HUES64 (cell line): ENCODE measurements around the gene ZNF792.
"Not testable (repeated sequence)": the region's sequence is repeated elsewhere in the genome, so short reads cannot be mapped to it uniquely, and the experiment has no call there.

Source experiments
- H3K27ac ChIP-seq: 2 replicates; pipeline ENCODE4 v1.7.0; 2013; ENCODE audit warnings: low read depth, low read length, inconsistent platforms
- H3K27me3 ChIP-seq: 2 replicates; pipeline ENCODE4 v1.6.1; 2013; ENCODE audit warnings: mild to moderate bottlenecking, low read length; ENCODE audit not compliant: insufficient read depth
- H3K36me3 ChIP-seq: 2 replicates; pipeline ENCODE4 v1.6.1; 2013; ENCODE audit warnings: mild to moderate bottlenecking, low read length; ENCODE audit not compliant: insufficient read depth
- H3K4me1 ChIP-seq: 2 replicates; pipeline ENCODE4 v1.6.1; 2013; ENCODE audit warnings: mild to moderate bottlenecking, low read length, moderate library complexity; ENCODE audit not compliant: insufficient read depth
- H3K4me3 ChIP-seq: 2 replicates; pipeline ENCODE4 v1.5.1; 2013; ENCODE audit warnings: mild to moderate bottlenecking, low read length, moderate library complexity
- H3K9ac ChIP-seq: 2 replicates; pipeline ENCODE4 v1.6.1; 2013; ENCODE audit warnings: mild to moderate bottlenecking, low read depth, low read length
- H3K9me3 ChIP-seq: 2 replicates; pipeline ENCODE4 v1.6.1; 2013; ENCODE audit warnings: low read depth, low read length; ENCODE audit not compliant: insufficient read depth
- WGBS: fragments of 150-250, 120-280 bp; methylation state at CpG from one replicate; pipeline ENCODE4 v1.1.7; 2013; ENCODE audit warnings: missing lambda C conversion rate; 5-methylcytosine and 5-hydroxymethylcytosine counted together

ZNF792 gene

DNA sequence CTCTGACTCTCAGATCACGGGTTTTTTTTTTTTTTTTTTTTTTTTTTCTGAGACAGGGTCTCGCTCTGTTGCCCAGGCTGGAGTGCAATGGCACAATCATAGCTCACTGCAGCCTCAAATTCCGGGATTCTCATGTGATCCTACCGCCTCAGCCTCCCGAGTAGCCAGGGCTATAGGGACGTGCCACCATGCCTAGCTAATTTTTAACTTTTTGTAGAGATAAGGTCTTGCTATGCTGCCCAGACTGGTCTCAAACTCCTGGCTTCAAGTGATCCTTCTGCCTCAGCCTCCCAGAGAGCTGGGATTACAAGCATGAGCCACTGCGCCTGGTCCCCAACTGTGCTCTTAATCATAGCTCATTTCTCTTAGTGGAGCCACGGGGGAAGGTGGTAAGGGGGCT, 31.5 kb upstream of the ZNF792 start:
- H3K27ac ChIP-seq: no peak overlapping the region
- H3K4me1 ChIP-seq: peaks cover 18% of the 10 kb centered on the region
- no peak overlapping the region for H3K9ac ChIP-seq
- no peak overlapping the region for H3K4me3 ChIP-seq
- no peaks in the 10 kb centered on the region for H3K36me3 ChIP-seq
- WGBS: 98% methylated on average over 8 of the region's 8 CpGs
- no peaks in the 10 kb centered on the region for H3K27me3 ChIP-seq
- no peaks in the 10 kb centered on the region for H3K9me3 ChIP-seq

DNA sequence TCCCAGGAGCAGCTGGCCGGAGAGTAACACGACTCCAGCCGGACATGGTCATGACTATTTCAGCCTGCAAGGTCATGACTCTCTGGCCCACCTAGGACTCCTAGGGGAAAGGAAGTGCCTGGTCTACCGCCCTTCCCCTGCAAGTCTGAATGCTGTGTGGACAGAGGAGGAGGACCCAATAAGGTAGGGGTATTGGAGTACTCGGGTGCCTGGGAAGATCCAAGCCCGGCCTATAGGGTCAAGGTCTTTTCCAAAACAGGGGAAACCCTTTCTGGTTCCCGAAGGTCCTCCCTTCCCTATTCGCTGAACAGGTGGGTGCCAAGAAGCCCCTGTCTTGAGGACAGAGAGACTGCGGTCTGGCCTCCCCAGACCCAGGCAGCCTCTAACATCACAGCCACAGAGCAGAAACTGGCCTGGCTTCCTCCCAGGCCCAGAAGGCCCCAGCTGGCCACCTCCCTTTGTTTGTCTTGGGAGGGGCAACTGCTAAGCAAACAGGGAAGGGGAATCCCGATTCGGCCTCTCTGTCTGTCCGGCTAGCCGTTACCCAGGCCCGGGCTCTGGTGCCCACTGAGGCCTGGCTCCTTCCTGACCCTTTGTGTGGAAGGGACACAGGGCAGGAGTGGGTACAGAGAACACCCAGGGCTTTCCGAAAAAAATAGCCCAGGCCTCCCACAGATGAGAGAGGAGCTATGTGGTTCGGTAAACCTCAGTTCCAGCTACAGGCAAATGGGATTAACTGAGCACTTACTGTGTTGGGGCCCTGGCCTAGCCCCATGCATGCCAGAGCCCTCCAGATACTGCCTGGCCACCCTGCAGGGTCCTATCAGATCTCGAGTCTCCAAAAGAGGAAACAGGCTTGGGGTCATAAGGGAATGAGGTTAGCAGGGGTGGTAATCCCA, 30.9 kb upstream of the ZNF792 start:
- 92% methylated on average over 17 of the region's 17 CpGs for whole genome bisulfite sequencing
- H3K27ac ChIP-seq: no peak overlapping the region
- peaks cover 18% of the 10 kb centered on the region for H3K4me1 ChIP-seq
- H3K27me3 ChIP-seq: no peaks in the 10 kb centered on the region
- H3K9me3 ChIP-seq: no peaks in the 10 kb centered on the region
- H3K4me3 ChIP-seq: no peak overlapping the region
- H3K9ac ChIP-seq: no peak overlapping the region
- H3K36me3 ChIP-seq: no peaks in the 10 kb centered on the region

DNA sequence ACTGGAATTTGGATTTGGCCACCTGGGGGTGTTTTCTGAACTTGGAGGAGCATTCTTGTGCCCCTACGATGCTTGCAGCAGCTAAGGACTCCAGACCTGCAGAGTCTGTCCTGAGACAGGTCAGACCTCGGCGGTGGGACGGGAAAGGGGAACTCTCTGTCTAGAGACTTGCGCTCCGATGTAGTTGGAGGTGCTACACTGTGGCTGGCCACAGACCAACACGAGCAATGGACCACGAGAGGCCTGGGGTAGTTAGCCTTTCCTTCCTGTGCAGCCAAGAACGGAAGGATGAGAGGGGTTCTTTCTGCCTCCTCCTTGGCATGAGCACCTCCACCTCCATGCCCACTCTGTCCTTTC, 30.2 kb upstream of the ZNF792 start:
- H3K4me1 ChIP-seq: peaks cover 18% of the 10 kb centered on the region
- 92% methylated on average over 9 of the region's 9 CpGs for WGBS
- H3K9me3 ChIP-seq: no peaks in the 10 kb centered on the region
- no peak overlapping the region for H3K4me3 ChIP-seq
- H3K27ac ChIP-seq: no peak overlapping the region
- no peaks in the 10 kb centered on the region for H3K36me3 ChIP-seq
- no peaks in the 10 kb centered on the region for H3K27me3 ChIP-seq
- no peak overlapping the region for H3K9ac ChIP-seq

DNA sequence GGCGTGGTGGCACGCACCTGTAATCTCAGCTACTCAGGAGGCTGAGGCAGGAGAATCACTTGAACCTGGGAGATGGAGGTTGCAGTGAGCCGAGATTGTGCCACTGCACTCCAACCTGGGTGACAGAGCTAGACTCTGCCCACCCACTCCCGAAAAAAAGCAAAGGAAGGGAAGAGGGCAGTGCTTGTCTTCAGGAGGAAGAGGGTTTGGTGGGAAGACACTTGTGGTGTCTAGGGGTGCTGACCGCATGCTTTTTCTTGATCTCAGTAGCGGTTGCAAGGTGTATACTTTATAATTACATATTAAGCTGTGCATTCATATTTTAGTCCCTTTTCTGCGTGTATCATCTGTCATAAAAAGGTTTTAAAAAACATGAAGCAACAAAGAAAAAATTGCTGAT, 28.6 kb upstream of the ZNF792 start:
- H3K4me3 ChIP-seq, H3K9me3 ChIP-seq, H3K9ac ChIP-seq, H3K27me3 ChIP-seq, H3K27ac ChIP-seq, H3K36me3 ChIP-seq: not testable (repeated sequence)
- 97% methylated on average over 5 of the region's 7 CpGs for WGBS
- peaks cover 11% of the 10 kb centered on the region; the same call in 1 of the 2 replicates for H3K4me1 ChIP-seq

DNA sequence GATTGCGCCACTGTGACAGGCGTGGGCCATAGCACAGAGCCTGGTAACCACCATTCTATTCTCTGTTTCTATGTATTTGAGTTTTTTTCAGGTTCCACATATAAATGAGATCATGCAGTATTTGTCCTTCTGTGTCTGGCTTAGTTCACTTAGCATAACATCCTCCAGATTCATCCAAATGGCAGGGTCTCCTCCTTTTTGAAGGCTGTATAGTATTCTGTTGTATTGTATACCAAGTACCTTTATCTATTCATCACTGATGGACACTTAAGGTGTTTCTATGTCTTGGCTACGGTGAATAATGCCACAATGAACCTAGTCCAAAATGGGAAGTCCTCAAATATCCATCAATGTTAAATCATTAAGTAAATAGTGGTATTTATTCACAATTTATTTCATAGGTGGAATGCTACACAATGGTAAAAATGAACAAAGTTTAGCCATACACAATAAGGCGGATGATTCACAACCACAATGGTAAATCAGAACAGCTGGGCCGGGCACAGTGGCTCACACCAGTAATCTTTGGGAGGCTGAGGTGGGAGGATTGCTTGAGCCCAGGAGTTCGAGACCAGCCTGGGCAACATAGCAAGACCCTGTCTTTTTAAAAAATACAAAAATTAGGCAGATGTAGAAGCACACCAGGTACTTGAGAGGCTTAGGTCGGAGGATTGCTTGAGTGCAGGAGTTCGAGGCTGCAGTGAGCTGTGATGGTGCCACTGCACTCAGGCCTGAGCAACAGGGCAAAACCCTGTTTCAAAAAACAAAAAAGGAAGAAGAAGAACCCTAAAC, 27.7 kb upstream of the ZNF792 start:
- Histone ChIP-seq H3K4me3 (no peak overlapping the region), H3K4me1 (peaks cover 2% of the 10 kb centered on the region; the same call in 1 of the 2 replicates), H3K27me3 (no peaks in the 10 kb centered on the region), H3K36me3 (no peaks in the 10 kb centered on the region), H3K27ac (no peak overlapping the region), H3K9ac (no peak overlapping the region), H3K9me3 (no peaks in the 10 kb centered on the region)
- WGBS: 95% methylated on average over 7 of the region's 8 CpGs

DNA sequence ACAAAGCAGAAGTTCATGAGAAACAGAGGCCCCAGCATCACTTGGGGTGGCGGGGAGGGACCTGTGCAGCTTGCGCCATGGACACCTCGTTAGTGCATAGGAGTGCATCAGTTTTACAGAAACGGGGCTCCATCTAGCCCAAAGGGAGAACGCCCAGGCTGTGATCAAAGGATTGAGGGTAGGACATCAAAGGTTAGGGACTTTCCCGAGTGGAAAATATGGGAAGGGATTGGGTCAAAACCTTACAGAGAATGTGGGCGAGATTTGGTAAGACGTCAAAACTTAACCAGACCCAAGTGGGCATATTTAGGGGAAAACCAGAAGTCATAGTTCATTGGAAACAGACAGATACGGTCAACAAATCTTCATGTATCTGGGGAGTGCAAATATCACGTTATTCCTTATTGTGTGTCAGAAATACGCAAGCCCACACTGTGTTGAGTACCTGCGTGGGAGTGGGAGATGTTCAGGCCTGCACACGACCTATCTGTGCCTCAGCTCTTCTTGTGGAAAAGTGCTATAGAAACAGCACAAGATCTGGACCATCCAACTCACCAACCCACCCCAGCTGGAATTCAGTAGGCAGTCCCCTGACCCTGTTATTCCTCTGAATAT, 26.7 kb upstream of the ZNF792 start:
- H3K27me3 ChIP-seq: no peaks in the 10 kb centered on the region
- 89% methylated on average over 13 of the region's 13 CpGs for WGBS

DNA sequence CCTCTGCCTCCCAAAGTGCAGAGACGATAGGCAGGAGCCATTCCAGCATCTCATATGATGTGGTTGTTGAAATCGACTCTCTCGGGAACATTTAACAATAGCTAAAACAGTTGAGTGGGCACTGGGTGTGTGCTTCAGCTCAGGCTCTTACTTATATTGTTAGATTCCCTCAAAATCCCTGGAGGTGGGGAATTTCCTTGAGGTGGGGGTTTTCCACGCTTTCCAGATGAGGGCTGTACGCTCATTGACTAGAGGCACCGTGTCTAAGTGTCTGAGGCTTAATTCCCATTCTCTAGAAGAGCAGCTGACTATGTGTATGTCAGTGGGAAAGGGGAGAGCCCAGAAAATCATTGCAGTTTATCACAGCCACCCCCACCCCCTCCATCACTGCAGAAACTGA, 25.3 kb upstream of the ZNF792 start:
- Histone ChIP-seq H3K36me3 (no peaks in the 10 kb centered on the region), H3K27ac (no peak overlapping the region), H3K4me1 (peaks cover 11% of the 10 kb centered on the region; the same call in 1 of the 2 replicates), H3K27me3 (no peaks in the 10 kb centered on the region), H3K9ac (no peak overlapping the region), H3K4me3 (no peak overlapping the region), H3K9me3 (no peaks in the 10 kb centered on the region)
- WGBS: 93% methylated on average over 6 of the region's 6 CpGs

More for the DNA sequence above, 26.7 kb upstream of the ZNF792 start:
- no peaks in the 10 kb centered on the region for H3K9me3 ChIP-seq
- H3K9ac ChIP-seq: no peak overlapping the region
- no peak overlapping the region for H3K4me3 ChIP-seq
- no peak overlapping the region for H3K27ac ChIP-seq
- no peaks in the 10 kb centered on the region for H3K36me3 ChIP-seq
- peaks cover 5% of the 10 kb centered on the region; the same call in 1 of the 2 replicates for H3K4me1 ChIP-seq

DNA sequence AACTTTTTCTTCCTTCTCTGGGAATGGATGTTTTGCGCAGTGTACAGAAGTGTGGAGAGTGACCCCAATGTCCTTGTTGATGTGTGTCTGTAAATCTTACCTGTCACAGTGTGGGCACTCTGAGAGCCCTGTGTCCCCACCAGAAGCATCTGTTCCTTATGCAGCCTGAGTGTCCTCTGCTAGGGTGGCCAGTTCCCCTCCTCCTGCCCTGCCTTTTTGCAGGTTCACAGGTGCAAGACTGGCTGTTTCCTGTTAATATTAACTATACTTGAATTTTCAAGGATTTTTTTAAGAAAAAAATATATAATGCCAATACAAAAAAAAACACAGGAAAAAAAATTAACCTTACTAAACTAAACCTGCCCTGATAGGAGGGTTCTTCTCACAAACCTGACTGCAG, 24.1 kb upstream of the ZNF792 start:
- WGBS: 100% methylated on average over 1 of the region's 1 CpG
- H3K4me1 ChIP-seq: peaks cover 11% of the 10 kb centered on the region; the same call in 1 of the 2 replicates
- no peaks in the 10 kb centered on the region for H3K36me3 ChIP-seq
- H3K27me3 ChIP-seq: no peaks in the 10 kb centered on the region
- no peaks in the 10 kb centered on the region for H3K9me3 ChIP-seq
- no peak overlapping the region for H3K4me3 ChIP-seq
- no peak overlapping the region for H3K9ac ChIP-seq
- H3K27ac ChIP-seq: no peak overlapping the region

DNA sequence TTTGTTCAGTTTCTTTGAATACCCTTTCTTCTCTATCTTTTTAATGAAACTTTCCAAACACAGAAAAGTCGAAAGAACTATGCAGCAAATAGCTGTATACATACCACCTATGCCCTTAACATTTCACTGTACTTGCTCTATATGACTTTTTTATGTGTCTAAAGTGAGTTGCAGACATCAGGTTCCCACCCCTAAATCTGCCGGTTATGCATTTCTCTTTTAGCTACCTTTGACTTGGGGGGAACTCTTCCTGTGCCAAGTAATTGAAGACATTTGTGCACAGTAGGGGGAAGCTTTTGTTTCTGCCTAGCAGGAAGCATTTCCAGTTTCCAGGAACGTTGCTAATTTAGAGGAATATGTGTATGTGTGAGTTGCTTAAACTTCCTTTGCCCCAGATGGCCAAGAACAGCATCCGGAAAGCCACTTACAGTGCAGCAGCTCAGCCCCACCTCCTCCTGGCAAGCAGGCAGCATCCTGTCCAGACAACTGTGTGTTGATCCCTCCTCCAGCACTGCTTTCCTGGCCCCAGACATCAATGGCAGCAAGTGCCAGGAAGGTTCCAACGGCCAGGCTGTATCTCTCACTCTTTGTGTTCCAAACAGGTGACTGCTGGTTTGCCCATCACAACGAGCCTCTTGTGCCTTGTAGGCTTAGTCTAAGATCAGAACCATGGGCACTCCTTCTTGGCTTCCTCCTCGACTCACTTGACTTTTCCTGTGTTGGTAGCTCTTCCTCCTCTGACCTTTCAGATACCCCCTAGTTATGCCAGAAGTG, 21.4 kb upstream of the ZNF792 start:
- Histone ChIP-seq H3K27ac (no peak overlapping the region), H3K4me3 (no peak overlapping the region), H3K9ac (no peak overlapping the region), H3K9me3 (no peaks in the 10 kb centered on the region), H3K36me3 (no peaks in the 10 kb centered on the region), H3K4me1 (peaks cover 11% of the 10 kb centered on the region; the same call in 1 of the 2 replicates), H3K27me3 (no peaks in the 10 kb centered on the region)
- WGBS: 54% methylated on average over 7 of the region's 7 CpGs

DNA sequence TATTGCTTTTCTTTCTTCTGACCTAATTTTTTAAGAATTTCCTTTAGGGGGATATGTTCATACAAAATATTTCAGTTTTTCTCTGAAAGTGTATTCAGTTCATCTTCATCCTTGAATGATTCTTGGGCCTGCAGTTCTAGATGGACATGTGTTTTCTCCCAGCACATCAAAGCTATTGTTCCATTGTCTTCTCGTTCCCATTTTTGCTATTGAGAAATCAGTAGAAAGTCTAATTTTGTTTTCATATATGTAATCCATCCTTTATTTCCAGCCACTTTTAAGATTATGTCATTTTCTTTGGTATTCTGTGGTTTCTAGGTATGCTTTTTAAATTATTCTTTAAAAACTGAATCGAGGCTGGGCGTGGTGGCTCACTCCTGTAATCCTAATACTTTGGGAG, 20.3 kb upstream of the ZNF792 start:
- Histone ChIP-seq H3K36me3 (no peaks in the 10 kb centered on the region), H3K9me3 (no peaks in the 10 kb centered on the region), H3K4me1 (peaks cover 11% of the 10 kb centered on the region; the same call in 1 of the 2 replicates), H3K27me3 (no peaks in the 10 kb centered on the region), H3K4me3 (no peak overlapping the region), H3K27ac (no peak overlapping the region), H3K9ac (no peak overlapping the region)
- 93% methylated on average over 3 of the region's 3 CpGs for WGBS
